Subcutaneous abdominal adipose tissue (tissue), 5 donors: ENCODE data around the gene NOS1AP.
"Not testable (repeated sequence)": the region's sequence is repeated elsewhere in the genome, so short reads cannot be mapped to it uniquely, and the experiment has no call there.

ENCODE experiments used
- H3K27ac ChIP-seq: one replicate; pipeline ENCODE4 v1.7.0; 2013; ENCODE audit warnings: low read depth, mild to moderate bottlenecking, inconsistent platforms, low read length, moderate library complexity
- H3K27me3 ChIP-seq, 5 donors: one replicate each; pipeline ENCODE4 v1.7.0; 2013; ENCODE audit warnings: low read length in 5 of 5, inconsistent platforms in 1 of 5; ENCODE audit not compliant: control insufficient read depth in 5 of 5, insufficient read depth in 4 of 5
- H3K36me3 ChIP-seq, 5 donors: one replicate each; pipeline ENCODE4 v1.7.0; 2013; ENCODE audit warnings: low read length in 5 of 5; ENCODE audit not compliant: control insufficient read depth in 5 of 5, insufficient read depth in 5 of 5
- H3K4me1 ChIP-seq, 5 donors: one replicate each; pipeline ENCODE4 v1.7.0; 2013; ENCODE audit warnings: low read length in 5 of 5, mild to moderate bottlenecking in 3 of 5, moderate library complexity in 1 of 5; ENCODE audit not compliant: control insufficient read depth in 5 of 5, insufficient read depth in 5 of 5
- H3K4me3 ChIP-seq, 5 donors: one replicate each; pipeline ENCODE4 v1.7.0; 2013; ENCODE audit warnings: low read length in 5 of 5, low read depth in 1 of 5
- H3K9ac ChIP-seq, 5 donors: one replicate each; pipeline ENCODE4 v1.7.0; 2013; ENCODE audit warnings: low read length in 5 of 5, mild to moderate bottlenecking in 4 of 5, moderate library complexity in 3 of 5
- H3K9me3 ChIP-seq, 5 donors: one replicate each; pipeline ENCODE4 v1.7.0; 2013; ENCODE audit warnings: low read length in 5 of 5; ENCODE audit not compliant: control insufficient read depth in 5 of 5
- donor health status: healthy.
- donor health status: healthy.
- donor health status: healthy.
- donor health status: healthy.
- donor health status: healthy.

NOS1AP gene

GRCh38 chr1:162055062-162055461 lies 14.4 kb upstream of the NOS1AP start:
- H3K4me3 ChIP-seq = no peak overlapping the region
- peaks cover 0 to 6% (median 0%) of the 10 kb centered on the region in 5 donors for H3K27me3 ChIP-seq
- no peak overlapping the region for H3K27ac ChIP-seq
- H3K36me3 ChIP-seq = no peaks in the 10 kb centered on the region
- H3K9me3 ChIP-seq = no peaks in the 10 kb centered on the region
- no peaks in the 10 kb centered on the region for H3K4me1 ChIP-seq
- H3K9ac ChIP-seq = no peak overlapping the region

GRCh38 chr1:162056043-162056442 lies 13.4 kb upstream of the NOS1AP start:
- H3K9ac ChIP-seq = no peak overlapping the region
- peaks cover 0 to 6% (median 0%) of the 10 kb centered on the region in 5 donors for H3K27me3 ChIP-seq
- no peaks in the 10 kb centered on the region for H3K4me1 ChIP-seq
- H3K4me3 ChIP-seq = no peak overlapping the region
- H3K27ac ChIP-seq = no peak overlapping the region
- no peaks in the 10 kb centered on the region for H3K9me3 ChIP-seq
- H3K36me3 ChIP-seq = no peaks in the 10 kb centered on the region

- Histone ChIP-seq H3K4me3 (no peak overlapping the region), H3K4me1 (no peaks in the 10 kb centered on the region), H3K27ac (no peak overlapping the region), H3K36me3 (no peaks in the 10 kb centered on the region), H3K9me3 (no peaks in the 10 kb centered on the region), H3K27me3 (peaks cover 0 to 6% (median 0%) of the 10 kb centered on the region in 5 donors), H3K9ac (no peak overlapping the region)
Observed at GRCh38 chr1:162056579-162056978, 12.9 kb upstream of the NOS1AP start.

DNA sequence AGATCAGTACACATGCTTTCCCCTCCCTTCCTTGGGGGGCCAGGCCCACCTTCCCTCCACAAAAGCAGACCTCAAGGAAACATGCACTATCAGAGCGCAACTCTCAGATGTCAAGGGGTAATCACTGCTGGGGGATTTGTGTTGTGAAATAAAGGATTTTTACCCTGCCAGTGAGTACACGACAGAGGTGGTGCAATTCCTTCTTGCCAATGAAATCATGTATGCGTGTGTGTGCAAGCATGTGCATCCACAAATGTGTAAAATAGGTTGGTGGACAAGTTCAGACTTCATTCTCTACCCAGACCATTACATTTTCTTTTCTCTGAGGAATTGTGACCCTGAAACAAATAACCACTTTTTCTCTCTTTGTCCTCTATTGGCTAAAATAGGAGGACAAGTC lies 9.8 kb upstream of the NOS1AP start:
- Histone ChIP-seq H3K27me3 (peaks cover 0 to 6% (median 0%) of the 10 kb centered on the region in 5 donors), H3K27ac (no peak overlapping the region), H3K9me3 (no peaks in the 10 kb centered on the region), H3K36me3 (no peaks in the 10 kb centered on the region), H3K4me1 (no peaks in the 10 kb centered on the region), H3K9ac (no peak overlapping the region), H3K4me3 (no peak overlapping the region)

DNA sequence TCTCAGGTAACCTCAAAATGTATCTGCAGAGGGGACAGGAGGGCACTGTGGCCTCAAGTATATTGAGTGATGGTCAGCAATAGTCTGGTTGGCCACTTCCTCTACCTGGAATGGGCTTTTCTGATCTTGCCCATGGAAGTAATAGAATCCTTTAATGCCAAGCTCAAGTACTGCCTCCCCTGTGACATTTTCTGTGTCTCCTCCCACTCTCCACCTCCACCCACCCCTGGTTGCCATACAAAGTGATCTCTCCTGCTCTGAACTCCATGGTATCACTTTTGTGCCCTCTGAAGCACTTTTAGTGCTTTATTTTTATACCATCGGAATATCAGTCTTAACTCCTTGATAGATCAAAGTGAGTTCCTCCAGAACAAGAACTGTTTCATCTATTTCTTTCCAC lies 9.2 kb upstream of the NOS1AP start:
- no peak overlapping the region for H3K27ac ChIP-seq
- H3K36me3 ChIP-seq = no peaks in the 10 kb centered on the region
- H3K9ac ChIP-seq = no peak overlapping the region
- H3K4me3 ChIP-seq = no peak overlapping the region
- H3K4me1 ChIP-seq = no peaks in the 10 kb centered on the region
- peaks cover 0 to 10% (median 0%) of the 10 kb centered on the region in 5 donors for H3K27me3 ChIP-seq
- H3K9me3 ChIP-seq = no peaks in the 10 kb centered on the region

DNA sequence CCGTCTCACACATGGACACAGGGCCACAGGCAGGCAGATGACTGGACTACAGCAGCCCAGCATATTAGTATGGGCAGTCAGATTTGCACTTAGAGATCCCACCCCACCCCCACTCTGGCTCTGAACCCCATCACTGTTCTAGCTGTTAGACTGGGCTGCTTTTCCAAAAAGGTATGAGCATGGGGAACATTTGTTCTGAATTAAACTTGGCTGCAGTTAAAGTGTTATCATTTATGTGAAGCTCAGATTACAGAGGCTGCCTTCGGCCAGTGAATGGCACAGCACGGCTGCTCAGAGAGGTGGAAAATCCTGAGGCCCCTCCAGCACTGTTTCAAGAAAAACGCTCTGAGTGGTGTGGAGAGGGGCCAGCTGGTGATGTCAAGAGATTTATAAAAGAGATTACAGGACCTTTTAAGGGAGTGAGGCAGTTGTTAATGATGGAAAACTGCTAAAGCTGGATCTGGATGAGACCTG lies 6.9 kb upstream of the NOS1AP start:
- H3K4me3 ChIP-seq = no peak overlapping the region
- H3K36me3 ChIP-seq = no peaks in the 10 kb centered on the region
- no peaks in the 10 kb centered on the region for H3K4me1 ChIP-seq
- H3K9me3 ChIP-seq = no peaks in the 10 kb centered on the region
- H3K27me3 ChIP-seq = peaks cover 0 to 5% (median 0%) of the 10 kb centered on the region in 5 donors
- H3K27ac ChIP-seq = no peak overlapping the region
- H3K9ac ChIP-seq = no peak overlapping the region

DNA sequence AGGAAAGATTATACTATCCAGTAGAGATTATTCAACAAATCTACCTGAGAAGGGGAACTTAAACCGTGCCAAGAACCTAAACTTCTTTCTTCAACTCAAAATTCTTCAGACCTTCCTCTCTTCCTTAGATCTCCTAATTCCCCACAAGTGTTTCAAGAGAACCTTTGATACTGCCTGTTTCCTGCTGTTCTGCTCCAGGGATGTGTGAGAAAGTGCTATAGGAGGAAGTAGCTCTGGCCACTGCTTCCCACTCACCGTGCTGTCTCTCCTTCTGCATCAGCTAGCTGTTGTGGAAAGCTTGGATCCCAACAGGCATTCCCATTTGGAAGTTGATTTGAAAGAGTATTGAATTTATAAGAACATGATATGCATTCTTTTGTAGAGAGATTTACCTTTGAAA lies 4.5 kb upstream of the NOS1AP start:
- no peak overlapping the region for H3K27ac ChIP-seq
- H3K9ac ChIP-seq = no peak overlapping the region
- peaks cover 0 to 4% (median 0%) of the 10 kb centered on the region in 5 donors for H3K27me3 ChIP-seq
- no peaks in the 10 kb centered on the region for H3K36me3 ChIP-seq
- H3K9me3 ChIP-seq = no peaks in the 10 kb centered on the region
- H3K4me1 ChIP-seq = peaks cover 0 to 8% (median 7%) of the 10 kb centered on the region in 5 donors
- no peak overlapping the region for H3K4me3 ChIP-seq

GRCh38 chr1:162066836-162067235 lies 2.7 kb upstream of the NOS1AP start:
- H3K9me3 ChIP-seq, H3K4me3 ChIP-seq, H3K27ac ChIP-seq, H3K36me3 ChIP-seq, H3K27me3 ChIP-seq, H3K9ac ChIP-seq: not testable (repeated sequence)
- H3K4me1 ChIP-seq = peaks cover 0 to 25% (median 19%) of the 10 kb centered on the region in 5 donors

GRCh38 chr1:162067466-162067865 lies 2.0 kb upstream of the NOS1AP start:
- Histone ChIP-seq H3K9ac (no peak overlapping the region), H3K36me3 (no peaks in the 10 kb centered on the region), H3K4me1 (peaks cover 0 to 25% (median 19%) of the 10 kb centered on the region in 5 donors), H3K27ac (no peak overlapping the region), H3K4me3 (no peak overlapping the region), H3K9me3 (no peaks in the 10 kb centered on the region), H3K27me3 (peaks cover 0 to 7% (median 0%) of the 10 kb centered on the region in 5 donors)

DNA sequence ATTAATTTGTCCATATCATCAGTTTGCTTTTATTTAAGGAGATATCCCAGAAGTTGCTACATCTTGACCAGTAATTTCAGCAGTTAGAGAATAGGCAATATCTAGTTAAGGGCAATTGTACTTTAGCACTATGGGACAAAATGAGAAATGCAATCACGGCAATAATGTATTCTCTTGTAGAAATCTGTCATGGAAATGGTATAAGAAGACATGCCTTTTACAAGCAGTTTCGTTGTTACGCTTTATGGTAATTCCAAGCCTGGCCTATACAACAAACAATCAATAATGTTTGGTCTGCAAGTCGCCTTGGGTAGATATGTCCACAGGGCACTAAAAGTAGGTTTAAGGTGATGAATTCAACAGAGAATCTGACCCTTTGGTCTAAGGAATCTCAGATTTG lies 1.2 kb upstream of the NOS1AP start:
- Histone ChIP-seq H3K27me3 (peaks cover 0 to 9% (median 0%) of the 10 kb centered on the region in 5 donors), H3K4me1 (peaks cover 0 to 25% (median 19%) of the 10 kb centered on the region in 5 donors), H3K27ac (no peak overlapping the region), H3K4me3 (no peak overlapping the region), H3K36me3 (no peaks in the 10 kb centered on the region), H3K9ac (no peak overlapping the region), H3K9me3 (no peaks in the 10 kb centered on the region)
